HK-2 (cell line): ENCODE data around the gene SOX11.

Experiments
- DNase-seq: peaks from one replicate; pipeline ENCODE4 v3.0.0-alpha.2; 2018; ENCODE audit not compliant: unreplicated experiment

SOX11 gene

GRCh38 chr2:5723791-5724735 is 31.9 kb downstream of the SOX11 start:
- DNase-seq, result no peak

- no peak for DNase-seq
Observed at GRCh38 chr2:5725072-5725471, 32.9 kb downstream of the SOX11 start.

GRCh38 chr2:5725794-5726463 is 33.7 kb downstream of the SOX11 start:
- no peak for DNase-seq

- no peak for DNase-seq
Observed at GRCh38 chr2:5727235-5727634, 35.1 kb downstream of the SOX11 start.

GRCh38 chr2:5729416-5729815 is 37.2 kb downstream of the SOX11 start:
- DNase-seq, result no peak

GRCh38 chr2:5730386-5730785 is 38.2 kb downstream of the SOX11 start:
- no peak for DNase-seq

- no peak for DNase-seq
Observed at GRCh38 chr2:5734859-5735520, 42.8 kb downstream of the SOX11 start.

- no peak for DNase-seq
Observed at GRCh38 chr2:5735521-5735861, 43.3 kb downstream of the SOX11 start.

- no peak for DNase-seq
Observed at GRCh38 chr2:5736050-5736449, 43.9 kb downstream of the SOX11 start.

- DNase-seq, result no peak
Observed at GRCh38 chr2:5736886-5737285, 44.7 kb downstream of the SOX11 start.

- DNase-seq, result no peak
Observed at GRCh38 chr2:5740053-5740452, 47.9 kb downstream of the SOX11 start.

- DNase-seq, result no peak
Observed at GRCh38 chr2:5740817-5741216, 48.6 kb downstream of the SOX11 start.

- DNase-seq, result no peak
Observed at GRCh38 chr2:5741242-5741641, 49.1 kb downstream of the SOX11 start.

GRCh38 chr2:5742126-5742525 is 49.9 kb downstream of the SOX11 start:
- no peak for DNase-seq

- DNase-seq, result no peak
Observed at GRCh38 chr2:5748391-5748790, 56.2 kb downstream of the SOX11 start.

- no peak for DNase-seq
Observed at GRCh38 chr2:5748946-5749345, 56.8 kb downstream of the SOX11 start.

GRCh38 chr2:5749347-5749746 is 57.2 kb downstream of the SOX11 start:
- no peak for DNase-seq
